Measurements from ENCODE around the gene KAZALD1. TPM values are rescaled to one million over a fixed set of nuclear protein-coding genes. Genes with fewer than 3 reads are reported as not detected.

The KAZALD1 gene
- total and polyA plus RNA-seq, 10 of the 15 experiments (the other 5 are each of a cell fraction or from before 2014, with no cell fraction given), result 0.10 to 4.3 (median 1.9) TPM

DNA sequence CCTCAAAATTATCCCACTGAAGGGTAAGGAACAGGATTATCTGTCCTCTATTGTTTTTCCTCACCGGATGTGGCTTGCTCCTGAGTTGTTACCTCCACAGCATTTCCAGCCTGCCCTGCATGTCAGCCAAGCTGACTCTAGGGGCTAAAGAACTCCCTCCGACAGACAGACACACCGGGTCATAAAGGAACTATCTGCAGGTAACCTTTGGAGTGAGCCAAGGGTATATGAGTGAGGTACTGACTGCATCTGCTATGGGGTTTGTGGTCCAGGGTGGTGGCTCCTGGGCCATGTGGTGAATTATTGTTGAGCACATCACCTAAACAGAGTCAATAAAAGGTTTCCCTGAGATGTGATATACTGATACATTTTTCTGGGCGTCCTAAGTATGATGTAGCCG, 6.9 kb upstream of the KAZALD1 start (continued):
- TF ChIP-seq JUNB (IDR thresholded peaks at IDR 0.05) (no peak), BACH1 (IDR thresholded peaks at IDR 0.05; ENCODE audit: borderline replicate concordance) (no peak), NR2C2 (IDR thresholded peaks at IDR 0.05; ENCODE audit: borderline replicate concordance, control insufficient read depth, insufficient read length, low read depth) (no peak), NFXL1 (IDR thresholded peaks at IDR 0.05; ENCODE audit: borderline replicate concordance) (no peak), ASH2L (IDR thresholded peaks at IDR 0.05; ENCODE audit: borderline replicate concordance, low read depth) (no peak), JUND (IDR thresholded peaks at IDR 0.05; ENCODE audit: low read depth, low read length) (no peak), ZNF274 (IDR thresholded peaks at IDR 0.05; ENCODE audit: insufficient read depth, insufficient read length) (no peak)
- TF ChIP-seq, protein P1, sequence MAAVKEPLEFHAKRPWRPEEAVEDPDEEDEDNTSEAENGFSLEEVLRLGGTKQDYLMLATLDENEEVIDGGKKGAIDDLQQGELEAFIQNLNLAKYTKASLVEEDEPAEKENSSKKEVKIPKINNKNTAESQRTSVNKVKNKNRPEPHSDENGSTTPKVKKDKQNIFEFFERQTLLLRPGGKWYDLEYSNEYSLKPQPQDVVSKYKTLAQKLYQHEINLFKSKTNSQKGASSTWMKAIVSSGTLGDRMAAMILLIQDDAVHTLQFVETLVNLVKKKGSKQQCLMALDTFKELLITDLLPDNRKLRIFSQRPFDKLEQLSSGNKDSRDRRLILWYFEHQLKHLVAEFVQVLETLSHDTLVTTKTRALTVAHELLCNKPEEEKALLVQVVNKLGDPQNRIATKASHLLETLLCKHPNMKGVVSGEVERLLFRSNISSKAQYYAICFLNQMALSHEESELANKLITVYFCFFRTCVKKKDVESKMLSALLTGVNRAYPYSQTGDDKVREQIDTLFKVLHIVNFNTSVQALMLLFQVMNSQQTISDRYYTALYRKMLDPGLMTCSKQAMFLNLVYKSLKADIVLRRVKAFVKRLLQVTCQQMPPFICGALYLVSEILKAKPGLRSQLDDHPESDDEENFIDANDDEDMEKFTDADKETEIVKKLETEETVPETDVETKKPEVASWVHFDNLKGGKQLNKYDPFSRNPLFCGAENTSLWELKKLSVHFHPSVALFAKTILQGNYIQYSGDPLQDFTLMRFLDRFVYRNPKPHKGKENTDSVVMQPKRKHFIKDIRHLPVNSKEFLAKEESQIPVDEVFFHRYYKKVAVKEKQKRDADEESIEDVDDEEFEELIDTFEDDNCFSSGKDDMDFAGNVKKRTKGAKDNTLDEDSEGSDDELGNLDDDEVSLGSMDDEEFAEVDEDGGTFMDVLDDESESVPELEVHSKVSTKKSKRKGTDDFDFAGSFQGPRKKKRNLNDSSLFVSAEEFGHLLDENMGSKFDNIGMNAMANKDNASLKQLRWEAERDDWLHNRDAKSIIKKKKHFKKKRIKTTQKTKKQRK (IDR thresholded peaks at IDR 0.05; ENCODE audit: low read depth, low read length), result no peak

DNA sequence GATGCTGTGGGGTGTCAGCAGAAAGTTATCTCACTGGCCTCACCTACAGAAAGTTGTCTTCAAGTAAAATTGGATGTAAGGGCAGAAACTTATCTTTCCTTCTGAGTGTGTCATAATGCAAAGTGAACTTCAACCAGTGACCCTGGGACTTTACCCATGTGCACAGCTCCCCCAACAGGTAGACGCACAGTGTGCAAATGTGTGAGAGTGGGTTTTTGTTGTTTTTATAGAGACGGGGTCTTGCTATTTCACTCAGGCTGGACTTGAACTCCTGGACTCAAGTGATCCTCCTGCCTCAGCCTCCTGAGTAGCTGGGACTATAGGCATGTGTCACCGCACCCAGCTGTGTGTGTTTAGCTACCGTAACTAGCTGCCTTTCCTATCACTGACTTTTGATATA, 6.4 kb upstream of the KAZALD1 start:
- TF ChIP-seq RAD21 (IDR thresholded peaks at IDR 0.05; ENCODE audit: insufficient read depth, low read depth, low read length) (0 out of 2 replicates have a peak, but pooled peaks have one; percentile 2), POU2F2 (IDR thresholded peaks at IDR 0.05; ENCODE audit: borderline replicate concordance, low read depth, low read length) (no peak)
- TF ChIP-seq, protein P2, sequence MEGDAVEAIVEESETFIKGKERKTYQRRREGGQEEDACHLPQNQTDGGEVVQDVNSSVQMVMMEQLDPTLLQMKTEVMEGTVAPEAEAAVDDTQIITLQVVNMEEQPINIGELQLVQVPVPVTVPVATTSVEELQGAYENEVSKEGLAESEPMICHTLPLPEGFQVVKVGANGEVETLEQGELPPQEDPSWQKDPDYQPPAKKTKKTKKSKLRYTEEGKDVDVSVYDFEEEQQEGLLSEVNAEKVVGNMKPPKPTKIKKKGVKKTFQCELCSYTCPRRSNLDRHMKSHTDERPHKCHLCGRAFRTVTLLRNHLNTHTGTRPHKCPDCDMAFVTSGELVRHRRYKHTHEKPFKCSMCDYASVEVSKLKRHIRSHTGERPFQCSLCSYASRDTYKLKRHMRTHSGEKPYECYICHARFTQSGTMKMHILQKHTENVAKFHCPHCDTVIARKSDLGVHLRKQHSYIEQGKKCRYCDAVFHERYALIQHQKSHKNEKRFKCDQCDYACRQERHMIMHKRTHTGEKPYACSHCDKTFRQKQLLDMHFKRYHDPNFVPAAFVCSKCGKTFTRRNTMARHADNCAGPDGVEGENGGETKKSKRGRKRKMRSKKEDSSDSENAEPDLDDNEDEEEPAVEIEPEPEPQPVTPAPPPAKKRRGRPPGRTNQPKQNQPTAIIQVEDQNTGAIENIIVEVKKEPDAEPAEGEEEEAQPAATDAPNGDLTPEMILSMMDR (IDR thresholded peaks at IDR 0.05 in 2 of 3, conservative IDR thresholded peaks at IDR 0.05 in 1 of 3; ENCODE audit: control insufficient read depth in 2 of 3, extremely low read depth in 1 of 3, insufficient read depth in 1 of 3, low read depth in 3 of 3, low read length in 3 of 3), result peak in 1 of 3 experiments; percentile 15; a peak in 1 of 6 replicates
- H3K9me3 ChIP-seq (replicated peaks; ENCODE audit: control insufficient read depth, insufficient read depth, low read length), result no peaks in the 10 kb centered on the region
- ChIA-PET RAD21 (ENCODE audit: unreplicated experiment) (interaction anchor here (1.0 to 2.3 kb wide), 5 partner anchors 12 to 37 kb away, joined by 3 to 17 read pairs (median 7); no protein-coding TSS in a partner anchor), SMC1A (ENCODE audit: uncharacterized antibody, unreplicated experiment) (interaction anchor here (1.9 to 4.0 kb wide), 2 partner anchors 13 to 87 kb away, joined by 4 to 45 read pairs; no protein-coding TSS in a partner anchor), POLR2A (interaction anchor here (1.2 kb wide), 1 partner anchor 12 kb away, joined by 5 read pairs; no protein-coding TSS in a partner anchor), CTCF (interaction anchor here (0.5 to 24.4 kb wide), 10 partner anchors 6 to 1453 kb away, joined by 3 to 885 read pairs (median 3); partner anchors contain the start of genes KAZALD1, PDZD7 and SFXN3)
- no peak overlapping the region for H3K4me3 ChIP-seq
- intact Hi-C loops (cut with micrococcal nuclease; ENCODE audit: unreplicated experiment) (no loop called here), in situ Hi-C loops (cut with MboI) (no loop called here)
- H3K36me3 ChIP-seq (ENCODE audit: control insufficient read depth in 2 of 2, insufficient read depth in 2 of 2, low read length in 1 of 2), result no peaks in the 10 kb centered on the region
- BruUV-seq (replicated peaks), result no TSS peak
- no peaks in the 10 kb centered on the region for H4K20me1 ChIP-seq (ENCODE audit: control insufficient read depth, insufficient read depth)
- no peak overlapping the region for H2AFZ ChIP-seq (ENCODE audit: control insufficient read depth, low read depth, low read length)
- peaks cover 19% of the 10 kb centered on the region for H3K79me2 ChIP-seq (ENCODE audit: control insufficient read depth, insufficient read depth, low read length)
- FAIRE-seq (no peak), DNase-seq (ENCODE audit: low read depth, low spot score) (no peak), ATAC-seq (no peak)
- peaks cover 11% of the 10 kb centered on the region for H3K4me1 ChIP-seq (ENCODE audit: control insufficient read depth, insufficient read depth, low read length)
- WGBS (ENCODE audit: insufficient coverage, insufficient replicate concordance, low lambda C conversion rate, missing lambda C conversion rate), result 89% methylated on average over 4 of the region's 4 CpGs
- H3K27ac ChIP-seq (ENCODE audit: control insufficient read depth, insufficient read depth), result no peak overlapping the region
- H3K4me2 ChIP-seq (ENCODE audit: control insufficient read depth, insufficient read depth), result no peak overlapping the region
- H3K27me3 ChIP-seq (replicated peaks in 1 of 2; ENCODE audit: control insufficient read depth in 2 of 2, insufficient read depth in 2 of 2, low read length in 1 of 2), result no peaks in the 10 kb centered on the region
- H3K9ac ChIP-seq (ENCODE audit: control insufficient read depth, insufficient read depth, low read length), result no peak overlapping the region

Data from GM12878 (cell line).